H9 (cell line): ENCODE data around the gene IQSEC1. TPM values are rescaled to one million over a fixed set of nuclear protein-coding genes. Genes with fewer than 3 reads are reported as not detected.

Experiments used
- DNase-seq: peaks from one replicate; pipeline ENCODE4 v3.0.0-alpha.2; 2017
- H2AFZ ChIP-seq: one replicate; pipeline ENCODE4 v1.6.1; 2013; ENCODE audit warnings: mild to moderate bottlenecking, low read length, control low read depth, moderate library complexity
- H2AK5ac ChIP-seq: 2 replicates; pipeline ENCODE4 v1.6.1; 2013; ENCODE audit warnings: low read length, control low read depth, mixed read lengths; ENCODE audit not compliant: insufficient read length
- H2BK120ac ChIP-seq: one replicate; pipeline ENCODE4 v1.6.1; 2013; ENCODE audit warnings: low read depth, mild to moderate bottlenecking, low read length, control low read depth, inconsistent platforms; ENCODE audit not compliant: poor library complexity, severe bottlenecking
- H2BK12ac ChIP-seq: 2 replicates; pipeline ENCODE4 v1.6.1; 2013; ENCODE audit warnings: low read length, control low read depth, mixed read lengths, low read depth; ENCODE audit not compliant: insufficient read length
- H2BK15ac ChIP-seq: 2 replicates; pipeline ENCODE4 v1.6.1; 2013; ENCODE audit warnings: low read depth, low read length, control low read depth
- H2BK20ac ChIP-seq: one replicate; pipeline ENCODE4 v1.6.1; 2013; ENCODE audit warnings: low read depth, mild to moderate bottlenecking, low read length, control low read depth, inconsistent platforms; ENCODE audit not compliant: poor library complexity, severe bottlenecking
- H2BK5ac ChIP-seq: 2 replicates; pipeline ENCODE4 v1.6.1; 2013; ENCODE audit warnings: low read length, control low read depth, mixed read lengths; ENCODE audit not compliant: insufficient read length
- H3K14ac ChIP-seq: 2 replicates; pipeline ENCODE4 v1.6.1; 2013; ENCODE audit warnings: low read length, control low read depth; ENCODE audit not compliant: insufficient read depth
- H3K18ac ChIP-seq: 2 replicates; pipeline ENCODE4 v1.6.1; 2013; ENCODE audit warnings: low read depth, mild to moderate bottlenecking, mixed read lengths, low read length, control low read depth; ENCODE audit not compliant: insufficient read length
- H3K23ac ChIP-seq: 2 replicates; pipeline ENCODE4 v1.6.1; 2013; ENCODE audit warnings: low read length, control low read depth, mixed read lengths, low read depth; ENCODE audit not compliant: insufficient read length
- H3K23me2 ChIP-seq: 2 replicates; pipeline ENCODE4 v1.6.1; 2013; ENCODE audit warnings: low read depth, mild to moderate bottlenecking, mixed read lengths, low read length, control low read depth; ENCODE audit not compliant: insufficient read length, poor library complexity, severe bottlenecking
- H3K27ac ChIP-seq: 2 replicates; pipeline ENCODE4 v1.5.1; 2013; ENCODE audit warnings: low read length, control low read depth, mixed read lengths, low read depth; ENCODE audit not compliant: insufficient read length
- H3K27me3 ChIP-seq: 2 replicates; pipeline ENCODE4 v1.6.1; 2013; ENCODE audit warnings: low read length, control low read depth, inconsistent platforms; ENCODE audit not compliant: insufficient read depth
- H3K4ac ChIP-seq: 2 replicates; pipeline ENCODE4 v1.6.1; 2013; ENCODE audit warnings: low read depth, mild to moderate bottlenecking, control low read depth, inconsistent platforms, low read length, moderate library complexity
- H3K4me1 ChIP-seq: 2 replicates; pipeline ENCODE4 v1.6.1; 2013; ENCODE audit warnings: low read length, control low read depth, inconsistent platforms; ENCODE audit not compliant: insufficient read depth
- H3K4me2 ChIP-seq: 2 replicates; pipeline ENCODE4 v1.6.1; 2013; ENCODE audit warnings: low read length, control low read depth, mixed read lengths; ENCODE audit not compliant: insufficient read length, insufficient read depth
- H3K56ac ChIP-seq: 2 replicates; pipeline ENCODE4 v1.6.1; 2013; ENCODE audit warnings: low read depth, mild to moderate bottlenecking, mixed read lengths, low read length, control low read depth; ENCODE audit not compliant: insufficient read length
- H3K79me1 ChIP-seq: 2 replicates; pipeline ENCODE4 v1.6.1; 2013; ENCODE audit warnings: low read depth, mild to moderate bottlenecking, moderate library complexity, low read length, control low read depth, inconsistent platforms; ENCODE audit not compliant: insufficient read depth, poor library complexity, severe bottlenecking
- H3K79me2 ChIP-seq: 2 replicates; pipeline ENCODE4 v1.6.1; 2013; ENCODE audit warnings: low read length, control low read depth, inconsistent platforms; ENCODE audit not compliant: insufficient read depth
- H3K9ac ChIP-seq: 2 replicates; pipeline ENCODE4 v1.6.1; 2013; ENCODE audit warnings: low read length, control low read depth, mixed read lengths; ENCODE audit not compliant: insufficient read length; ENCODE audit errors: extremely low read depth
- H3K9me3 ChIP-seq: one replicate; pipeline ENCODE4 v1.6.1; 2013; ENCODE audit warnings: low read depth, low read length, inconsistent platforms; ENCODE audit not compliant: control insufficient read depth
- H3T11ph ChIP-seq: one replicate; pipeline ENCODE4 v1.6.1; 2013; ENCODE audit warnings: mild to moderate bottlenecking, low read length, control low read depth, inconsistent platforms
- H4K20me1 ChIP-seq: one replicate; pipeline ENCODE4 v1.6.1; 2013; ENCODE audit not compliant: control insufficient read depth, insufficient read length, insufficient read depth
- H4K5ac ChIP-seq: 2 replicates; pipeline ENCODE4 v1.6.1; 2013; ENCODE audit warnings: low read depth, mild to moderate bottlenecking, mixed read lengths, low read length, control low read depth; ENCODE audit not compliant: insufficient read length
- H4K8ac ChIP-seq: replicated peaks from 2 replicates; pipeline ENCODE4 v1.6.1; 2013; ENCODE audit warnings: low read length, control low read depth, mixed read lengths, low read depth; ENCODE audit not compliant: insufficient read length
- H4K91ac ChIP-seq: 2 replicates; pipeline ENCODE4 v1.6.1; 2013; ENCODE audit warnings: low read depth, mild to moderate bottlenecking, moderate library complexity, mixed read lengths, low read length, control low read depth; ENCODE audit not compliant: insufficient read length
- H3K27ac Mint-ChIP-seq, 3 experiments: 2 replicates in 2 of 3; 3 replicates in 1 of 3; pipeline ENCODE4 v1.8.0; 2020 to 2021; ENCODE audit warnings: mixed read lengths in 3 of 3, mild to moderate bottlenecking in 1 of 3, moderate library complexity in 1 of 3
- H3K27me3 Mint-ChIP-seq: 2 replicates; pipeline ENCODE4 v1.8.0; 2021; ENCODE audit warnings: low read depth, mild to moderate bottlenecking, moderate library complexity, mixed read lengths
- H3K36me3 Mint-ChIP-seq, 3 experiments: 2 replicates in 2 of 3; 3 replicates in 1 of 3; pipeline ENCODE4 v1.8.0; 2020 to 2021; ENCODE audit warnings: low read depth in 3 of 3, mixed read lengths in 3 of 3; ENCODE audit not compliant: insufficient read depth in 1 of 3
- H3K4me1 Mint-ChIP-seq, 2 experiments: 2 replicates each; pipeline ENCODE4 v1.8.0; 2020; ENCODE audit warnings: mixed read lengths in 2 of 2
- H3K4me3 Mint-ChIP-seq, 2 experiments: 2 replicates in 1 of 2; 3 replicates in 1 of 2; pipeline ENCODE4 v1.8.0; 2020 to 2021; ENCODE audit warnings: mild to moderate bottlenecking in 2 of 2, mixed read lengths in 2 of 2, moderate library complexity in 1 of 2
- H3K9me3 Mint-ChIP-seq, 2 experiments: 2 replicates in 1 of 2; 3 replicates in 1 of 2; pipeline ENCODE4 v1.8.0; 2020; ENCODE audit warnings: mild to moderate bottlenecking in 2 of 2, mixed read lengths in 2 of 2, moderate library complexity in 1 of 2
- CTCF ChIP-seq: fragments of 200-600 bp; sonication (generic); conservative IDR thresholded peaks from 3 replicates; pipeline ENCODE4 v1.8.0; 2021; ENCODE audit warnings: antibody characterized with exemption, mild to moderate bottlenecking
- WGBS: extraction: QIAGEN DNeasy Blood & Tissue Kit; methylation state at CpG from one replicate; pipeline ENCODE4 v1.1.7; 2013; ENCODE audit warnings: missing lambda C conversion rate, low lambda C conversion rate, mixed read lengths; ENCODE audit not compliant: insufficient read length; ENCODE audit errors: extremely low coverage; 5-methylcytosine and 5-hydroxymethylcytosine counted together
- total RNA-seq: library from RNA; stranded (reverse); gene quantifications from 2 replicates; pipeline ENCODE4 v1.2.1, GENCODE V29; 2021

IQSEC1 gene
- total RNA-seq, 1 experiment from 2014 or later: 19.1 TPM

- H3K14ac ChIP-seq: 0 out of 2 replicates have a peak overlapping the region, but pooled peaks have one; percentile 24
- H3K4me2 ChIP-seq: no peak overlapping the region
- H3K79me1 ChIP-seq: no peaks in the 10 kb centered on the region
- H3K23ac ChIP-seq: no peak overlapping the region
- H4K20me1 ChIP-seq: peaks cover 3% of the 10 kb centered on the region
- no peak overlapping the region for H2BK5ac ChIP-seq
- no peak overlapping the region for H3K4ac ChIP-seq
- H4K8ac ChIP-seq: no peak overlapping the region
- peaks cover 6% of the 10 kb centered on the region; the same call in 1 of the 2 replicates for H3K4me1 ChIP-seq
- peak; percentile 57 for DNase-seq
- no peak overlapping the region for H2BK15ac ChIP-seq
- no peak overlapping the region for H2BK120ac ChIP-seq
- no peak overlapping the region for H3T11ph ChIP-seq
- H3K27ac Mint-ChIP-seq: no peak overlapping the region
- H4K5ac ChIP-seq: no peak overlapping the region
- H3K56ac ChIP-seq: no peak overlapping the region
- H3K9ac ChIP-seq: no peak overlapping the region
- no peak overlapping the region for H2BK20ac ChIP-seq
- H3K27me3 ChIP-seq: no peaks in the 10 kb centered on the region
- H4K91ac ChIP-seq: no peak overlapping the region
- H3K4me1 Mint-ChIP-seq: peaks cover 36 to 56% of the 10 kb centered on the region in 2 experiments
- H3K27ac ChIP-seq: no peak overlapping the region
- no peaks in the 10 kb centered on the region for H3K36me3 Mint-ChIP-seq
- H3K9me3 ChIP-seq: no peaks in the 10 kb centered on the region
- no peak overlapping the region for H3K18ac ChIP-seq
- peak overlapping the region in 1 of 2 experiments; percentile 56; a peak in 1 of 5 replicates for H3K4me3 Mint-ChIP-seq
- no peak overlapping the region for H2BK12ac ChIP-seq
- no peak overlapping the region for H2AK5ac ChIP-seq
- no peaks in the 10 kb centered on the region for H3K9me3 Mint-ChIP-seq
- TF ChIP-seq CTCF: no peak
- H3K79me2 ChIP-seq: no peaks in the 10 kb centered on the region
- no peaks in the 10 kb centered on the region for H3K23me2 ChIP-seq
- peaks cover 4% of the 10 kb centered on the region for H3K27me3 Mint-ChIP-seq
- no peak overlapping the region for H2AFZ ChIP-seq
- WGBS: no CpG with 5 or more reads among the region's 8 CpGs
Measured at GRCh38 chr3:13018043-13018451, 55.2 kb downstream of the IQSEC1 start.
